HG03460 (cell line): ENCODE results near the gene BCAR3.

Experiments used
- ATAC-seq: cut with Tn5 transposase; IDR thresholded peaks from one replicate; pipeline ENCODE4 v1.9.1; 2021; ENCODE audit not compliant: unreplicated experiment

The BCAR3 gene

DNA sequence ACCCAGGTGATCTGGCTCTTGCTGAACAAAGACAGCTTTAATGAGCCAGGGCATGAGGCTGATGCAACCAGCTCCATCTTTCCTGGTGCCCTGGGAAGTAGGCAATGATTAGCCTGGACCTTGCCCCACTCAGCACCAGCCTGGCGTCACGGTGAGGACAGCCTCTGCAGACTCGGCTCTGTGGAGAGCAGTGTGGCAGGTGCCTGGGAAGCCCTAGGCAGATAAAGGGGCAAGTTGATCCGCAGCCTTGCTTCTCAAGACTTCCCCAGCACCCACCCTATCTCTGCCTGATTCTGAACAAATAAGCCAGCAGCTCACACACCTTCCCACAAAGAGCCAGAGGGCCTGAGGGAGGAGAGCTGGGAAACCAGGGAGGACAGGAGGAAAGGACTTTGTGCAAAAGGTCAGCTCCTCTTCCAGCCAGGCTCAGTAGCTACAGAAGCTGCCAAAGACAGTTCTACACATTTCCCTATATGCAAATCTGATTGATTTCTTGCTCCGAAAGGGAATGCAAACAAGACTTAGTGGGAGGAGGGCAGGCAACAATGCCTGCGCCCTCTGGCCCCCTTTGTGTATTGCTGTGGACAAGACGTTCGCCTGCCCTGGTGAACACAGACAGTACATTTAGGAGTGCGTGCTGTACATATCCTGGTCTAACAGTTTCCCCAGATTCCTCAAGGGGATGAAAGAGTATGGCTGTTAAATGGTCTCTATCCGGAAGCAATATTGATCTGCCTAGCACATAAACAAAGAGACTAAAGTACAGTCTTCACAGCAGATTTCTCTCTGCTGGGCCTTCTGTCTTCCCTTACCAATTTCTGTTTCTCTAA lies 63.8 kb downstream of the BCAR3 start:
- no peak for ATAC-seq

DNA sequence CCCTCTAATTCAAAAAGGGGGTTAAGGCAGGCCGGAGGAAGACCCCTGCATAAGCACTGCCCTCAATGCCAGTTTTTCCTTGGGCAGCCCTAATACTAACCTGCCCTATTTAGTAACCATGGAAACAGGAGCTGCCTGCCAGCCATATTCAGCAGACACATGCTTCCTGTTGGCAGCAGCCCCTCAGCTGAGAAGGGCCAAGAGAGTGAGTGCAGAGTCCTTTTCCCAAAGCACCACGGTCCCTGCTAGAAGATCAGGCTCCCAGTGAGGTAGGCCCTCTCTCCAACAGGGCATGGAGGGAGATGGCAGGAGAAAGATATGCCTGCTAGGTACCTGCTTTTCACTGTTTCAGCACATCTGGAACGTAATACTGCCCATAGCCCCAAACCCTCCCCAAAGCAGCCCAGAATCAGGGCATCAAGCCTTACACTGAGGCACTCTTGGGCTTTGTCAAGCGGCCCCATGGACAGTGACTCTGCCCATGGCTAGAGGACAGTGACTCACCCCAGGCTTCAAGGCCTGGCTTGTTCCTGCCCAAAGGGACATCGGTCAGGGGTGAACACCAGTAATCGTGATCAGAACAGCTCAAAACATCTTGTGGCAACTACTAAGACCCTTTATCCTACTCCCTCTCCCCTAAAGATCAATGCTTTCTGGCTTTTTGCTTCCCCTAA lies 64.5 kb downstream of the BCAR3 start:
- no peak for ATAC-seq

DNA sequence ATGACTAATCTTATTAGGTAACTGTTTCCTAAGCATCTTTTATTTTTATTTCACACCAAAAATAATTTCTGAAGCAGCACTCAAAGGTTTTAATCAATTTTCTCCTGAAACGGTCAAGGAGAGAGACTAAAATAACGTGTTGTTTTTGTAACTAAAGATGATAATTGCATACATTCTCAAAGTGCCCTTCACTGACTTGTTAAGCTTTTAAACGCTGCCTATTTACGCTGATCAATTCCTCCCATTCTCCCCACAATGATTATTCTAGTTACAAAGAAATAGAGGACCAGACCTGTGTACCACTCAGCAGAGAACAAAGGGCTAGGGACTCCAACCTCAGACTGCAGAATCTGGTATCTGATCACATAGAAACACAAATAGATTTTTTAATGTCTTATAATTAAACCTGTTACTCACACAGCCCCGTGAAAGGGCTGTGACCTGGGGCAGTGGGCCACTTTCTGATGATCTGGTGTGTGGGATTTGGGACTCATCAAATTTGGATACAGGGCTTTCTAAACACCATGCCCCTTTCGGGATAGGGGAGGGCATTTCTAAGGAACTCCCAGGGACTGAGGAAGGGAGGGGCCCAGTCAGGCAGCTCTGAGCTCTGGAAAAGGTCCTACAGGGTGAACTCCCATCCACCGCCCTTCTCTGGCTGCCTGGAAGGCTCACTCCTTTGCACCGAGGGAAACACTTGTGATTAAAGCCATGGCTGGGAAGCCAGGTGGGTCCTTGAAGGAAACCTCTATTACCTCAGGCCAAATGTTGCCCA lies 65.2 kb downstream of the BCAR3 start:
- ATAC-seq = no peak

DNA sequence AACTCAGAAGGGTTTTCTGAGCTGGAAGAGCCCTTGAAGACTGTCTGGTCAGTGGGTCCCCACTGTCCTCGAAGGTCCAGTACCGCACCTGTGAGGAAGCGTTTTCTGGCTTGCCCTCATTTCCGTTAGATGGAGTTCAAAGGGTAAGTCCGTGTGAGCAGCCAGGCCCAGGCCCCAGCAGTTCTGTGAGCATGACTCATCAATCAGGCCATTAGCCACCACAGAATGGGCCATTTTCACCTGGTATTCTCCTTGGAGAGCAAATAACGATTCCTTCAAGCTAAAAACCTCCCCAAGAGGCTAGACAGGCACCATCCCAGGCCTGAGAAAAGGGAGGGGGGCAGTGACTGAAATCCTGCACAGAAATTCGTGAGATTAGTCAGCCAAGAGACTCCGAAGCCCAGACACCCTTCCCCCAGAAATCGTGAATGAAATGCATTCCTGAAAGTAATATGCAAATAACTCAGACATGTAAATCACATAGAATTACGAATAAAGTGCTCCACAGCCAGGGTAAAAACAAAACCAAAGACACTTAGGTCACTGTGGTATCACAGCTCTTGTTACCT lies 66.0 kb downstream of the BCAR3 start:
- ATAC-seq = peak; percentile 72

DNA sequence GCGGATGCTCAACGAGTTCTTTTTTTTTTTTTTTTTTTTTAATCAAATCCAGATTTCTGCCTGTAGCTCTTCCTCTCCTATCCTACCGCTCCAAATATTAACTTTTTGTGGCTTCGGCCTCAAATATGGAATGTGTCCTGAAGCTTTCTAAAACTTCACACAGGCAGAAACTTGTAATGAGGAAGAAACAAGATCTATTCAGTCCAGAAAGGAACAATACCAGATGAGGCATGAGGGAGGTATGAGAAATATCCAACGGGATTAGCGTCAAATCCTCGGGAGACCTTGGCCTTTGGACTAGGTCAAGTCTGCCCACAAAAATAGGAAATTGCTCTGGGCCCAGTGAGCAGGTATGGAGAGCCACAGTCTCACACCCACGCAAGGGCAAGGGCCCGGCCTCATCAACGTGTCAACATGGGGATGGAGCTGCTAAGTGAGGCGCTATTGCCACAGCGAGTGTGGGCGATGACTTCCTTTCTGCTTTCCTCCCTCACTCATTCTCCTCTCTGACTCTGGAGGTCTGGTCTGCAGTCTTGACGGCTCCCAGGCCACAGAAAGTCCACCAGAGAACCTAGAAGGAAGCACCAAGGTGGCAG lies 66.6 kb downstream of the BCAR3 start:
- peak; percentile 21 for ATAC-seq

DNA sequence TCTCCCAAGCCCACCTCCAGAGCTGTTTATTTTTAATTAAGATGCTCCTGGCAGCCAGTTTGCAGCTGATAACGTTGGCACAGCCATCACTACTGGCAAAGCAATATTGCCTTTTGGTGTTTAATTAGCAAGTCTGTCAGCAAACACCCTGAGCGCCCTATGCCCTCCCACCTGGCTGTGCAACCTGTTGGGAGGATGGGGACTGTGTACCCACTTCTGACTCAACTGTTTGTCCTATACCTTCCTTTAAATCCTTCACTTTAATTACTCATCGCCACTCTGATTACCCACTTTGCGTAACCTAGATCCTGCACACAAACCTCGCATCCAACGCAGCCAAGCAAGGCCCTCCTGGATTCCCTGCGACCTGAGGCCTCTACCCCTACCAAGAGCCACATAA lies 67.1 kb downstream of the BCAR3 start:
- no peak for ATAC-seq

DNA sequence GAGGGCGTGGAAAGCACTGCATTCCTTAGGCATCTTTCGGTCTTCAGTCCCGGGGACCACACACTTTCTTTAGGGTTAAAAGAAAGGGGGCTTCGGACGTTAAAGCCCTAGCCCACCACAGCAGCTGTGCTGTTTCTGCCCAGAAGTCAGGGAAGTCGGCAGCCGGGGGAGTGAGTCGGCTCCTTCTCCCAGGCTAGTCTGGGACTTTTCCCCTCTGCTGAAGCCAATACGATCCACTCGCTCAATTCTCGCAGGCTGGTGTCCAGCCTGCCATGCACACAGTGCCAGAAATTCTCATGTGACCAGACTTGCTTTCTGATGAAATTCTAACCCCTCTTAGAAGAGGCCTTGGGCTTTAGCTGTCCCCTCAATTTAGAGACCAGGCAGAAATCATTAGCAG lies 67.7 kb downstream of the BCAR3 start:
- ATAC-seq = no peak

DNA sequence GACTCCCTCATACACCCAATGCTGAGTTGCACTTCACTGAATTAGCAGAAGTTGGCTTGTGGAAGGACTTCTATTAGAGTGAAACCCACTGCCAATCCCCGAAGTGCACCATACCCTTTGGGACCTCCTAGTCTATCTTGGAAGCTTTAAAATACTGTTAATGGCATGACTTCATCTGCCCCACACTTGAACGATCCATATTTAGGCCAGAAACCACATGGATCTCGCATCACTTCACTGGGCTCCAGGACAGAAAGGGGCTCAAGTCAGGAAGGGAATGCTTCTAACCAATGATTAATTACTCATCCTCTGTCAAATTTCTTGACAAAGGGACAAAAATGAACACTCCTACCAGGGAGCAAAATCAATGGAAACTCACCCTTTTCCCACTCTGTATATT lies 69.1 kb downstream of the BCAR3 start:
- no peak for ATAC-seq

DNA sequence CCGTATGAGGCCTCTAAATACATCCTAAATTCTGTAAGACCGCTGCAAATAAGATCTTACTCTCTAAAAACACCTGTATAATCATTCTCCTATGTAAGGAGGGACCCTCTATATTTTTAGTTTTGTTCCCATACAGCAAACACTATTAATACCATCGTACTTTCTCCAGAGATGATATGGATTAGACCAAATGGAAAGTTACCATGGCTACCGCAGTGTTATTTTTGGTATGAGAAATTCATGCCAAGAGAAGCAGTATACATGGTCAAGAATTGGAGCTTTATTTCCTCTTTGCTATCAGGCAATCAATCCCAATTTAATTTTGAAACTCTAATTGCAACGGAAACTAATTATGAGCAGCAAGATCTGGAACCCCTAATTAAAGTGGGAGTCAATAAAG lies 70.0 kb downstream of the BCAR3 start:
- ATAC-seq = no peak

DNA sequence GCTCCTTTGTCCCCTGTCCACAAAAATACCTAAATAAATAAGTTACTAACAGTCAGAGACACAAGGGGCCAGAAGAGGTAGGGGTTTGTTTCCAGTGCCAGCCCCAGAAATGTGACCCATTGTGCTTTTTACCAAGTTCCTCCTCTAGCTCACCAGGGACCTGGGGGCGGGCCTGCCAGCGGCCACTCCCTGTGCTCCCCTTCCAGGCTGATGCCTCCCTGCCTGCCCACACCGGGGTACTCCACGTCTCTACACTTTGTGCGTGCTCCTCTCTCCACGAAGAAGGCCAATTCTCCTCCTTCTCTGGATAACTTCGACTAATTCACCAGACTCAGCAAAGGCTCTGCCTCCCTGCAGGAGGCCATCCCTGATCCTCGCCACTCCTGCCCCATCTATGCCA lies 72.1 kb downstream of the BCAR3 start:
- no peak for ATAC-seq

DNA sequence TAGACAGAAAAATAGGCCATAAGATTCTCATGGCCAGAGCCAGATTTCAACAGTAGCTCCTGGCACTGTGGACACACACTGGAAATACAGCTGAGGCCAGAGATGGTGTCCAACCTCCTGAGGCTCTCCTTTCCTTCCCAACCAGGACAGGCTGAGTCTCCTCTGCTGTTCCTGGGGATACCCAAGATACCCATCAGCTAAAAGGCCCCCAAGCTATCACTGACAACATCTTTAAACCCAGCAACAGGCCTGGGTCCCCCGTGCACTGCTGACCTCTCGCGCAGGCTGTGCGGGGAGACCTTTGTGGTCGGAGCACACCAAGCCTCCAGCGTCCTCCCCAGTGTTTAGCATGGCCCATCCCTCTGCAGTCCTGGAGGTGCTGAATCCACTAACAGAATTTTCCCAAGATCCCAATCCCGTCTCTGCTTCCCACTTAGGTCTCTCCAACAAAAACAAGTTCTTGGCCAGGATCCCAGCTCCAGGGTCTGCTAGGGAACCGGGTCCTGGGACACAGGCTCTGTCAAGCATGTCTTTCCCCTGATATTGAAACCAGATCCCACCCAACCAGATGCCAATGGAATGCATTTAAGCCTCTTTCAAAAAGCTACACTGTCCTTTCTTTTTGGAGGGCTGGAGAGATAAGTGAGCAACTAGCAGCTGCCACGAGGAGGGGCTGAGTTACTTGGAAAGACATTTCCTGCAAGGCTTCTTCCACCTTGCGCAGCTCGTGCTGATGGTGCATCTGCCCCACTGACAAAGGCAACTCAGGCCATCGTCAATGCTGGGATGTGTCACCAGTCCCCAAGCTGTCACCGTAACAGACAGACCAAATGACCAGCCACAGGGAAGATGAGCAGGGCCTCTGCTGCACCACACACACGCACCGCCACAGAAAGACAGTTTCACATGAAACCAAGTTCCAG lies 73.2 kb downstream of the BCAR3 start:
- ATAC-seq = peak; percentile 15

DNA sequence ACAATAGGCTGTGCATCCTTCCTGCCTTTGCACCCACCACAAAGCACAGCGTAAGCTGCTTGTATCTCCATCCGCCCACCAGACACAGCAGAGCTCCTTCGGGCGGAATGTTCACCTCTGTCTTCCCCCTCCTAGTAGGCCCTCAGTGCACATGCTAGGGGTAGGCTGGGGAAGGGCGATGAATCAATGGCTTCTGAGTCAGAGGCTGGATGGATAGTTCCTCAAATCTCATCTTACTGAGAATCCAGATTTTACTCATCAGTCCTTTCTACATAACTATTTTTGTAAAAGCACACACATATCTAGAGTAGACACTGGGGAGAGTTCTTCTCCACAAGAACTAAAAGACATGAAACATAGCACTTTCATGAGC lies 73.8 kb downstream of the BCAR3 start:
- ATAC-seq = peak; percentile 86

DNA sequence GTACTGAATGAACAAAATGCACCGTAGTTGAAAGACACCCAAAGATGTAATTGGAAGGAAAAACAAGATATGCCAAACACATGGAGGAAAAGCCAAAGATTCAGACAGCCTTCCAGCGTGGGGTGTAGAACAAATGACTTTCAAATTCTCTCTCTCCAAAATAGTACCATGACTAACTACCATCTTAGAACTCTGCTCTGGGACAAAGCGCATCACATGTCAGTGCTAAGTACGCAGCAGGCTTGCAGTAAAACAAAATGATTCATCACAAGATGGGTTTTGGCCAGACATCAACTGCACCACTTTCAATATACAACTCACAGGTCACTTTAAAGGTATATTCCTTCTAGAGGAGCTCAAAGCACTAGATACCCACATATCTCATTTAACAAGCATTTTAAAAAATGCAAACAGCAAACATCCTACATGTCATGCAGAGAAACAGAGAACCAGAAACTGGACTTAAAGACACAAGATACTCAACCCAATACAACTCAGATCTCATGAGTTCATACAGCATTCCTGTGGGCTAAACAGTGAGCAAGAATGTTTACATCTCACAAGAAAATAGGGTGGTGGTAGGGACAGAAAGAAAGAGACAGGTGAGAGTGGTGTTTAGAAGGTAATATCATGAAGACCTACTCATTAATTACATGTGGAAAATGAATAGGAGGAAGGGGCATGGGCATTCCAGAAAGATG lies 75.7 kb downstream of the BCAR3 start:
- ATAC-seq = no peak

DNA sequence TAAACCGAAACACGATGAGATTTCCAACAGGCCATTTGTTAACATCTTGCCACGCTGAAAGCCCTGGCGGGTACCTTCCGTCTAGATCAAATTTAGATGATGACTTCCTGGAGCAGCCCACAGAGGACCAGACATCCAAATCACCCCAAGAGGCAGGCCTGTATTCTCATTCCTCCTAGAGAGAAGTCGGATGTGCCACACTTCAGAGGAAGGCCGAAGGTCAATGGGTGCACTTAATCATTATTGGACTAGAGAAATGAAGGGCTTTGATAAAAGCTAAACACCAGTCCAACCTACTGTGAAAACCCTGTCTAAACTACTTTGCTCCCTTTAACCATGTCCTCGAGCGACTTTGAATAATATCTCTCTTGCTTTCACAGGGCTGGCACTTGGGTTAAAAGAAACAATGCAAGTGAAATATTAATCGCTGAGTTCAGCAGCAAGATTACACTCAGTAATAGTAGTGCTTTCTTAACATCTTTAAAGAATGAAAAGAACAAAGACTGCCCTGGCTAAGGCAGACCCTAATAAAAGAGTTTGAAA lies 76.5 kb downstream of the BCAR3 start:
- no peak for ATAC-seq

DNA sequence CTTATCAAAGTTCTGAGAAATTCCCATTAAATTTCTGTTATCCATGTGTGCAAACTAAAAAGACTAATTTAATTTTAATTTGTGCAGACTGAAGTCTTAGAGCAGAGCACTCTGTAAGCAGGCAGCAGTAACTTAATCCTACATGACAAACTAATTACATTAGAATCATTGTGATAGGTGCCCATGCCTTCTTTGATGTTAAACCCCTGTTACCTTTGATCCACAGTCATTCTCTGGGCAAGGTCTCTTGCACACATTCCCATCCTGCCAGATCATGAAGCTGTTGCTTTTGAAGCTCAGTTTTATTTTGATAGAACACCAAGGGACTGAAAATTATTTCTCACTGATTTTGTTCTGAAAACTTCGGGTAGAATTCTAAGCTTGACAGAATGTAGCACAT lies 77.2 kb downstream of the BCAR3 start:
- no peak for ATAC-seq

DNA sequence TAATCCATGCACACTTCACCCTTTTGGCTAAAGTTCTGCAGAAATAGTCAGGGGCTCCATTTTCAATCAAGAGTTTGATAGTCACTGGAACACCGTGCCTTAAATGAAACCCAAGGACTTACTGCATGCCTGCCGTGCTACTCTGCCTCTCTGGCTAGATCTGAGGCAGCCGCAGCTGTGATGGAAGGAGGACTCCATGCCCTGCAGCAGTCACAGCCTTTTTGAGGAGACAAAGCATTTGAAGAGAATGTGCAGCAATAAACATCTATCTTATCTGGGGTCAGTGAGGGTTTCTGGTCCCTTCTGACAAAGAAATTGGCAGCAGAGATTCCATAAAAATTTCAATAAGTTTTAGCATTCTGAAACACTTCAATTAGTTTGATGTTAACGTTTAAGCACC lies 78.0 kb downstream of the BCAR3 start:
- ATAC-seq = no peak

DNA sequence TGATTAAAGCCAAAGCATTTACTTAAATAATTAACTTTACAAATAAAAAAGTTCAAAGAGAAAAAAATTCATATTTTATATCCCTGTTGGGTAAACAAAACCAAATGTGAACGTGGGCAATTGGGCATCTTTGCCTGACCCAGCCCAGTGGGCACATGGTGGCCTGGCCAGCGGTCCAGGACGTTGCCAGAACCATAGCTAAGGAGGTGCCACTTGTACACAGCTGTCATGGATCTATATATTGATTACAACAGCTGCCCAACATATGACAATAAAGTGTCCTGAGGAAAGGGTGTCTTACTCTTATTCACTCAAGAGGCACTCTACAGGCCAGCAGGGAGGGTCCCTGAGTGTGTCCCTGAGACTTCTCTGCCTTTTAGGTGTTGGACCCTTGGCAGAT lies 78.5 kb downstream of the BCAR3 start:
- no peak for ATAC-seq

DNA sequence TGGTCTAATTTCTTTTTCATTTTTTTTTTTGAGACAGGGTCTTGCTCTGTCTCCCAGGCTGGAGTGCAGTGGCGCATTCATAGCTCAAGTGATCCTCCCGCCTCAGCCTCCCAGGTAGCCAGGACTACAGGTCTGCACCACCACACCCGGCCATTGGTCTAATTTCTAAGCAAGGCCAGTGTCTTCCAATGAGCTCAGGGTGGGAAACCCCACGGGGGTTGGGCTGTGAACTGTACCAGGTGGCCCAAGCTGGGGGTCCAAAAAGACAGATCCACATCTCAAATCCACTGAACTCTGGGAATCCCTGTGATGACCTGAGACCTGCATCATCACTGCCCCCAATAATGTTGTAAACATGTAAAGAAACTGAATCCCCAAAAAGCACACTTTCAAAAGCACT lies 79.5 kb downstream of the BCAR3 start:
- ATAC-seq = no peak

DNA sequence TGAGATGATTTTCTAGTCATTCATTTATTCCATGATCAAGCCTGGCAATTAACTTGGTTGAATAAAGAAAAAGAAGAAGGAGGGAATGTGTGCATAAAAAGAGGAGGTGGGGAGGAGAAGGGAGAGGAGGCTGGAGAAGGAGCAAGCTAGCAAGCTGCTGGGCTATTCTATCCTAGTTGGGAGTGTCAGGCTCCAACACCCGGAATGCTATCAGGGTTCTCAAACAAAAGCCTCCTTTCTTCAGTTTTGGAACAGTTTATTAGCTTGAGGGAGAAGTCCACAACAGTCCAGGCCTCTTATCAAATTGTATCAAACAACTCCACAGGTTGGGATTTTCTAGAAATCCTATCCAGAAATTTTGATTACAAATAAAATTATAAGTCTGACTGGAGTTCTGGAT lies 80.0 kb downstream of the BCAR3 start:
- no peak for ATAC-seq
